Measurements from ENCODE around the gene PCDHGB6.
"Not testable (repeated sequence)": the region's sequence is repeated elsewhere in the genome, so short reads cannot be mapped to it uniquely, and the experiment has no call there.

Gene PCDHGB6

GRCh38 chr5:141415275-141415618, 7.4 kb downstream of the PCDHGB6 start:
- Histone ChIP-seq H3K36me3 (ENCODE audit: control insufficient read depth in 1 of 2, insufficient read depth in 2 of 2, low read depth in 1 of 2, low read length in 2 of 2) (peaks cover 4 to 38% of the 10 kb centered on the region in 2 experiments), H3K4me3 (ENCODE audit: insufficient read depth in 1 of 2, low read depth in 1 of 2, low read length in 2 of 2) (peak overlapping the region in 1 of 2 experiments; percentile 68), H3K79me1 (replicated peaks; ENCODE audit: low read length, poor library complexity, severe bottlenecking) (peaks cover 38% of the 10 kb centered on the region), H3K9me3 (ENCODE audit: control insufficient read depth, low read length) (peaks cover 11% of the 10 kb centered on the region)
- not testable (repeated sequence) for H3K27me3 ChIP-seq (ENCODE audit: control insufficient read depth in 1 of 2, insufficient read depth in 1 of 2, low read length in 2 of 2); H3K14ac ChIP-seq (ENCODE audit: low read length in 2 of 2); H3K4ac ChIP-seq (ENCODE audit: low read depth in 1 of 2, low read length in 2 of 2); H2BK5ac ChIP-seq (ENCODE audit: low read depth, low read length, poor library complexity, severe bottlenecking); H3K9ac ChIP-seq (ENCODE audit: low read length); H2AFZ ChIP-seq (ENCODE audit: low read depth, low read length); H3K18ac ChIP-seq (ENCODE audit: low read depth in 1 of 2, low read length in 2 of 2); H2BK15ac ChIP-seq (ENCODE audit: low read depth, poor library complexity, severe bottlenecking); DNase-seq; H3K4me2 ChIP-seq (ENCODE audit: low read length, poor library complexity, severe bottlenecking); H4K8ac ChIP-seq (ENCODE audit: low read length); H2BK12ac ChIP-seq (ENCODE audit: low read length in 2 of 2); H2BK120ac ChIP-seq (ENCODE audit: low read depth, low read length); H2AK5ac ChIP-seq (ENCODE audit: low read length, severe bottlenecking); H3K27ac ChIP-seq (ENCODE audit: low read length, poor library complexity, severe bottlenecking); H3K23ac ChIP-seq (ENCODE audit: low read length in 2 of 2); H4K91ac ChIP-seq (ENCODE audit: low read length); H3K4me1 ChIP-seq (ENCODE audit: control insufficient read depth, insufficient read depth, low read depth, low read length)
- 96% methylated on average over 24 of the region's 24 CpGs for WGBS

- Histone ChIP-seq H2AK5ac (ENCODE audit: low read length, severe bottlenecking) (peak within 1 kb of the TSS; percentile 46), H3K9ac (ENCODE audit: low read length) (peak within 1 kb of the TSS; percentile 70), H3K36me3 (ENCODE audit: control insufficient read depth in 1 of 2, insufficient read depth in 2 of 2, low read depth in 1 of 2, low read length in 2 of 2) (peaks cover 4 to 53% of the 10 kb centered on the region in 2 experiments), H3K79me1 (replicated peaks; ENCODE audit: low read length, poor library complexity, severe bottlenecking) (peaks cover 49% of the 10 kb centered on the region), H3K4me2 (ENCODE audit: low read length, poor library complexity, severe bottlenecking) (peak within 1 kb of the TSS; percentile 66), H3K4me3 (ENCODE audit: insufficient read depth in 1 of 2, low read depth in 1 of 2, low read length in 2 of 2) (peak within 1 kb of the TSS; percentile 59 to 80), H3K18ac (ENCODE audit: low read depth in 1 of 2, low read length in 2 of 2) (peak within 1 kb of the TSS; percentile 42 to 46), H3K14ac (ENCODE audit: low read length in 2 of 2) (peak within 1 kb of the TSS in 1 of 2 experiments; percentile 81), H3K4ac (ENCODE audit: low read depth in 1 of 2, low read length in 2 of 2) (peak within 1 kb of the TSS; percentile 27 to 47), H3K27ac (ENCODE audit: low read length, poor library complexity, severe bottlenecking) (peak within 1 kb of the TSS; percentile 69), H3K9me3 (ENCODE audit: control insufficient read depth, low read length) (peaks cover 22% of the 10 kb centered on the region)
- DNase-seq = peak; percentile 85
- not testable (repeated sequence) for H3K23ac ChIP-seq (ENCODE audit: low read length in 2 of 2); H2BK120ac ChIP-seq (ENCODE audit: low read depth, low read length); H4K8ac ChIP-seq (ENCODE audit: low read length); H2BK5ac ChIP-seq (ENCODE audit: low read depth, low read length, poor library complexity, severe bottlenecking); H3K27me3 ChIP-seq (ENCODE audit: control insufficient read depth in 1 of 2, insufficient read depth in 1 of 2, low read length in 2 of 2); H2BK12ac ChIP-seq (ENCODE audit: low read length in 2 of 2); H3K4me1 ChIP-seq (ENCODE audit: control insufficient read depth, insufficient read depth, low read depth, low read length); H4K91ac ChIP-seq (ENCODE audit: low read length); H2AFZ ChIP-seq (ENCODE audit: low read depth, low read length); H2BK15ac ChIP-seq (ENCODE audit: low read depth, poor library complexity, severe bottlenecking)
- WGBS = 25% methylated on average over 42 of the region's 47 CpGs
These were observed 9.8 kb downstream of the PCDHGB6 start, which contains the start of gene PCDHGB7 for GRCh38 chr5:141417494-141418172. TSS of gene PCDHGB7 (plus strand) at chr5:141417677. CDS start at chr5:141417860, 183 bp downstream.

GRCh38 chr5:141419074-141419880, 11.5 kb downstream of the PCDHGB6 start:
- Histone ChIP-seq H2BK12ac (ENCODE audit: low read length in 2 of 2) (no peak overlapping the region), H3K4me1 (ENCODE audit: control insufficient read depth, insufficient read depth, low read depth, low read length) (peaks cover 8% of the 10 kb centered on the region), H2BK5ac (ENCODE audit: low read depth, low read length, poor library complexity, severe bottlenecking) (no peak overlapping the region), H3K79me1 (replicated peaks; ENCODE audit: low read length, poor library complexity, severe bottlenecking) (peaks cover 44% of the 10 kb centered on the region), H2BK120ac (ENCODE audit: low read depth, low read length) (no peak overlapping the region), H2BK15ac (ENCODE audit: low read depth, poor library complexity, severe bottlenecking) (no peak overlapping the region), H3K18ac (ENCODE audit: low read depth in 1 of 2, low read length in 2 of 2) (no peak overlapping the region), H3K36me3 (ENCODE audit: control insufficient read depth in 1 of 2, insufficient read depth in 2 of 2, low read depth in 1 of 2, low read length in 2 of 2) (peaks cover 9 to 50% of the 10 kb centered on the region in 2 experiments), H4K91ac (ENCODE audit: low read length) (no peak overlapping the region), H3K9me3 (ENCODE audit: control insufficient read depth, low read length) (peaks cover 28% of the 10 kb centered on the region), H3K27ac (ENCODE audit: low read length, poor library complexity, severe bottlenecking) (no peak overlapping the region), H3K27me3 (ENCODE audit: control insufficient read depth in 1 of 2, insufficient read depth in 1 of 2, low read length in 2 of 2) (no peaks in the 10 kb centered on the region), H2AFZ (ENCODE audit: low read depth, low read length) (no peak overlapping the region), H3K4me3 (ENCODE audit: insufficient read depth in 1 of 2, low read depth in 1 of 2, low read length in 2 of 2) (peak overlapping the region; percentile 11 to 80), H3K4me2 (ENCODE audit: low read length, poor library complexity, severe bottlenecking) (no peak overlapping the region), H3K14ac (ENCODE audit: low read length in 2 of 2) (no peak overlapping the region), H2AK5ac (ENCODE audit: low read length, severe bottlenecking) (no peak overlapping the region), H4K8ac (ENCODE audit: low read length) (no peak overlapping the region), H3K4ac (ENCODE audit: low read depth in 1 of 2, low read length in 2 of 2) (no peak overlapping the region), H3K23ac (ENCODE audit: low read length in 2 of 2) (no peak overlapping the region), H3K9ac (ENCODE audit: low read length) (no peak overlapping the region)
- WGBS = 98% methylated on average over 74 of the region's 74 CpGs
- DNase-seq = no peak

- Histone ChIP-seq H3K9me3 (ENCODE audit: control insufficient read depth, low read length) (peaks cover 28% of the 10 kb centered on the region), H3K9ac (ENCODE audit: low read length) (peak within 1 kb of the TSS; percentile 77)
These were observed 13.2 kb downstream of the PCDHGB6 start, which contains the start of gene PCDHGA11 for GRCh38 chr5:141420855-141421488. TSS of gene PCDHGA11 (plus strand) at chr5:141421051. CDS start at chr5:141421228, 177 bp downstream.

More at GRCh38 chr5:141420855-141421488, 13.2 kb downstream of the PCDHGB6 start, which contains the start of gene PCDHGA11:
- H3K14ac ChIP-seq (ENCODE audit: low read length in 2 of 2) = no peak within 1 kb of the TSS
- no peak within 1 kb of the TSS for H2BK120ac ChIP-seq (ENCODE audit: low read depth, low read length)
- peaks cover 42% of the 10 kb centered on the region for H3K79me1 ChIP-seq (replicated peaks; ENCODE audit: low read length, poor library complexity, severe bottlenecking)
- H3K4me1 ChIP-seq (ENCODE audit: control insufficient read depth, insufficient read depth, low read depth, low read length) = peaks cover 8% of the 10 kb centered on the region
- no peak within 1 kb of the TSS for H3K27ac ChIP-seq (ENCODE audit: low read length, poor library complexity, severe bottlenecking)
- no peak within 1 kb of the TSS for H2BK5ac ChIP-seq (ENCODE audit: low read depth, low read length, poor library complexity, severe bottlenecking)
- no peak within 1 kb of the TSS for H2AK5ac ChIP-seq (ENCODE audit: low read length, severe bottlenecking)
- H3K4ac ChIP-seq (ENCODE audit: low read depth in 1 of 2, low read length in 2 of 2) = no peak within 1 kb of the TSS
- no peak within 1 kb of the TSS for H4K91ac ChIP-seq (ENCODE audit: low read length)
- no peak within 1 kb of the TSS for H3K23ac ChIP-seq (ENCODE audit: low read length in 2 of 2)
- no peak within 1 kb of the TSS for H3K18ac ChIP-seq (ENCODE audit: low read depth in 1 of 2, low read length in 2 of 2)
- H2BK15ac ChIP-seq (ENCODE audit: low read depth, poor library complexity, severe bottlenecking) = no peak within 1 kb of the TSS
- peaks cover 12 to 41% of the 10 kb centered on the region in 2 experiments for H3K36me3 ChIP-seq (ENCODE audit: control insufficient read depth in 1 of 2, insufficient read depth in 2 of 2, low read depth in 1 of 2, low read length in 2 of 2)
- H4K8ac ChIP-seq (ENCODE audit: low read length) = no peak within 1 kb of the TSS
- WGBS = 71% methylated on average over 42 of the region's 42 CpGs
- H3K4me3 ChIP-seq (ENCODE audit: insufficient read depth in 1 of 2, low read depth in 1 of 2, low read length in 2 of 2) = peak within 1 kb of the TSS in 1 of 2 experiments; percentile 80
- H2AFZ ChIP-seq (ENCODE audit: low read depth, low read length) = no peak within 1 kb of the TSS
- peak; percentile 14 for DNase-seq
- H3K4me2 ChIP-seq (ENCODE audit: low read length, poor library complexity, severe bottlenecking) = no peak within 1 kb of the TSS
- no peak within 1 kb of the TSS for H2BK12ac ChIP-seq (ENCODE audit: low read length in 2 of 2)
- no peaks in the 10 kb centered on the region for H3K27me3 ChIP-seq (ENCODE audit: control insufficient read depth in 1 of 2, insufficient read depth in 1 of 2, low read length in 2 of 2)
